PC-3 (cell line): Measurements from ENCODE around the gene EXD3. TPM values are rescaled to one million over a fixed set of nuclear protein-coding genes. Genes with fewer than 3 reads are reported as not detected.

Experiments
- ATAC-seq: fragments of 200-7000 bp; cut with Tn5 transposase; 2 replicates; pipeline ENCODE4 v1.9.1; 2020; ENCODE audit warnings: mild to moderate bottlenecking, moderate library complexity
- BruUV-seq: library from RNA; stranded (reverse); fragments of 400-500 nt; replicated peaks from 2 replicates; lab custom pipeline; 2021; lab: Mats Ljungman, UMichigan
- CTCF ChIA-PET: fragments of 300-600 bp; sonication (Branson Sonifier 250); formaldehyde crosslinking; loops from one replicate; lab custom pipeline; 2022; ENCODE audit warnings: antibody characterized with exemption; lab: Charles Lee
- POLR2A ChIA-PET: fragments of 300-600 bp; sonication (Branson Sonifier 250); formaldehyde crosslinking; loops from one replicate; lab custom pipeline; 2022; ENCODE audit warnings: antibody characterized with exemption; ENCODE audit not compliant: unreplicated experiment; lab: Charles Lee
- DNase-seq: peaks from one replicate; pipeline ENCODE4 v3.0.0-alpha.2; 2015
- H2AFZ ChIP-seq: fragments of 300-600 bp; sonication (generic); 2 replicates; pipeline ENCODE4 v1.6.0; 2016; ENCODE audit warnings: antibody characterized with exemption, low read length
- H3F3A ChIP-seq: fragments of 300-600 bp; sonication (generic); one replicate; pipeline ENCODE4 v1.6.0; 2017; ENCODE audit warnings: antibody characterized with exemption, low read length, control low read depth, mild to moderate bottlenecking; ENCODE audit not compliant: unreplicated experiment
- H3K27ac ChIP-seq: fragments of 300-600 bp; sonication (generic); 2 replicates; pipeline ENCODE4 v1.5.1; 2016; ENCODE audit warnings: mild to moderate bottlenecking, low read length
- H3K27me3 ChIP-seq: fragments of 300-600 bp; sonication (generic); 2 replicates; pipeline ENCODE4 v1.6.1; 2016; ENCODE audit warnings: low read length, mixed read lengths
- H3K36me3 ChIP-seq: fragments of 300-600 bp; sonication (generic); 2 replicates; pipeline ENCODE4 v1.6.1; 2016; ENCODE audit warnings: low read depth, mixed run types, low read length, mixed read lengths
- H3K4me1 ChIP-seq: fragments of 300-600 bp; sonication (generic); 2 replicates; pipeline ENCODE4 v1.5.1; 2016; ENCODE audit warnings: low read length; ENCODE audit not compliant: insufficient read depth
- H3K4me2 ChIP-seq: fragments of 300-600 bp; sonication (generic); 2 replicates; pipeline ENCODE4 v1.6.0; 2016; ENCODE audit warnings: low read length
- H3K4me3 ChIP-seq: fragments of 300-600 bp; sonication (generic); 2 replicates; pipeline ENCODE4 v1.5.1; 2016; ENCODE audit warnings: mild to moderate bottlenecking, low read length, mixed read lengths
- H3K79me2 ChIP-seq: fragments of 300-600 bp; sonication (generic); 2 replicates; pipeline ENCODE4 v1.6.1; 2017; ENCODE audit warnings: low read length, mixed read lengths
- H3K9ac ChIP-seq: fragments of 300-600 bp; sonication (generic); 2 replicates; pipeline ENCODE4 v1.6.0; 2016; ENCODE audit warnings: mild to moderate bottlenecking, low read length
- H3K9me2 ChIP-seq: fragments of 300-600 bp; sonication (generic); replicated peaks from 2 replicates; pipeline ENCODE4 v1.6.1; 2016; ENCODE audit warnings: mixed run types, low read length, mixed read lengths
- H3K9me3 ChIP-seq: fragments of 300-600 bp; sonication (generic); 2 replicates; pipeline ENCODE4 v1.6.1; 2016; ENCODE audit warnings: low read length, mixed read lengths
- H4K20me1 ChIP-seq: fragments of 300-600 bp; sonication (generic); 2 replicates; pipeline ENCODE4 v1.6.1; 2016; ENCODE audit warnings: low read length, mixed read lengths
- EZH2 ChIP-seq: fragments of 300-600 bp; sonication (generic); IDR thresholded peaks from one replicate; pipeline ENCODE4 v1.6.1; 2017; ENCODE audit warnings: antibody characterized with exemption, mild to moderate bottlenecking, low read length; ENCODE audit not compliant: unreplicated experiment
- EZH2phosphoT487 ChIP-seq: fragments of 300-600 bp; sonication (generic); IDR thresholded peaks from 2 replicates; pipeline ENCODE4 v1.6.1; 2018; ENCODE audit warnings: mild to moderate bottlenecking, antibody characterized with exemption, low read length, borderline replicate concordance
- intact Hi-C: fragments of 100-400 bp; cut with micrococcal nuclease; formaldehyde crosslinking; loops from 2 replicates; pipeline ENCODE4 v1.9.0; 2023
- total RNA-seq: library from RNA; depleted of rRNA; stranded (reverse); fragments of >200 nt; gene quantifications from 2 replicates; pipeline ENCODE4 v1.2.3, GENCODE V29; 2014
- TF ChIP-seq, protein P1 (sequence below): fragments of 300-600 bp; sonication (generic); conservative IDR thresholded peaks from 2 replicates; pipeline ENCODE4 v1.5.1; 2017; ENCODE audit warnings: antibody characterized with exemption, low read depth, mild to moderate bottlenecking, low read length

The EXD3 gene
- total RNA-seq, 1 experiment from 2014 or later: 1.9 TPM

- no peak for TF ChIP-seq EZH2
- no peak for TF ChIP-seq EZH2phosphoT487
- TF ChIP-seq, protein P1, sequence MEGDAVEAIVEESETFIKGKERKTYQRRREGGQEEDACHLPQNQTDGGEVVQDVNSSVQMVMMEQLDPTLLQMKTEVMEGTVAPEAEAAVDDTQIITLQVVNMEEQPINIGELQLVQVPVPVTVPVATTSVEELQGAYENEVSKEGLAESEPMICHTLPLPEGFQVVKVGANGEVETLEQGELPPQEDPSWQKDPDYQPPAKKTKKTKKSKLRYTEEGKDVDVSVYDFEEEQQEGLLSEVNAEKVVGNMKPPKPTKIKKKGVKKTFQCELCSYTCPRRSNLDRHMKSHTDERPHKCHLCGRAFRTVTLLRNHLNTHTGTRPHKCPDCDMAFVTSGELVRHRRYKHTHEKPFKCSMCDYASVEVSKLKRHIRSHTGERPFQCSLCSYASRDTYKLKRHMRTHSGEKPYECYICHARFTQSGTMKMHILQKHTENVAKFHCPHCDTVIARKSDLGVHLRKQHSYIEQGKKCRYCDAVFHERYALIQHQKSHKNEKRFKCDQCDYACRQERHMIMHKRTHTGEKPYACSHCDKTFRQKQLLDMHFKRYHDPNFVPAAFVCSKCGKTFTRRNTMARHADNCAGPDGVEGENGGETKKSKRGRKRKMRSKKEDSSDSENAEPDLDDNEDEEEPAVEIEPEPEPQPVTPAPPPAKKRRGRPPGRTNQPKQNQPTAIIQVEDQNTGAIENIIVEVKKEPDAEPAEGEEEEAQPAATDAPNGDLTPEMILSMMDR: no peak
- BruUV-seq: no TSS peak
Measured at GRCh38 chr9:137275588-137276472, 147.1 kb downstream of the EXD3 start.

GRCh38 chr9:137275203-137275587, 147.8 kb downstream of the EXD3 start:
- Histone ChIP-seq H3K9ac (no peak overlapping the region), H3K9me3 (no peaks in the 10 kb centered on the region), H3K4me2 (no peak overlapping the region), H3K79me2 (peaks cover 19% of the 10 kb centered on the region), H3K36me3 (no peaks in the 10 kb centered on the region), H3K4me1 (peaks cover 17% of the 10 kb centered on the region), H3F3A (no peaks in the 10 kb centered on the region), H3K4me3 (no peak overlapping the region), H3K9me2 (no peaks in the 10 kb centered on the region), H4K20me1 (no peaks in the 10 kb centered on the region), H2AFZ (no peak overlapping the region), H3K27me3 (no peaks in the 10 kb centered on the region), H3K27ac (no peak overlapping the region)
- no peak for ATAC-seq
- ChIA-PET POLR2A (no interaction called here), CTCF (no interaction called here)
- TF ChIP-seq EZH2phosphoT487 (no peak), EZH2 (no peak)
- TF ChIP-seq, protein P1: no peak
- no TSS peak for BruUV-seq
- intact Hi-C loops: no loop called here
- no peak for DNase-seq

More at GRCh38 chr9:137275588-137276472, 147.1 kb downstream of the EXD3 start:
- Histone ChIP-seq H3K36me3 (no peaks in the 10 kb centered on the region), H3K9me2 (no peaks in the 10 kb centered on the region), H2AFZ (no peak overlapping the region), H3K27ac (no peak overlapping the region), H3F3A (no peaks in the 10 kb centered on the region), H3K9me3 (no peaks in the 10 kb centered on the region), H3K4me1 (peaks cover 17% of the 10 kb centered on the region), H3K79me2 (peaks cover 19% of the 10 kb centered on the region), H3K27me3 (no peaks in the 10 kb centered on the region), H4K20me1 (no peaks in the 10 kb centered on the region), H3K9ac (no peak overlapping the region), H3K4me3 (no peak overlapping the region), H3K4me2 (no peak overlapping the region)
- intact Hi-C loops: no loop called here
- DNase-seq (no peak), ATAC-seq (no peak)
- POLR2A ChIA-PET: no interaction called here
- CTCF ChIA-PET: no interaction called here
